Measurements from ENCODE around the gene ZSWIM3.

ZSWIM3 gene

DNA sequence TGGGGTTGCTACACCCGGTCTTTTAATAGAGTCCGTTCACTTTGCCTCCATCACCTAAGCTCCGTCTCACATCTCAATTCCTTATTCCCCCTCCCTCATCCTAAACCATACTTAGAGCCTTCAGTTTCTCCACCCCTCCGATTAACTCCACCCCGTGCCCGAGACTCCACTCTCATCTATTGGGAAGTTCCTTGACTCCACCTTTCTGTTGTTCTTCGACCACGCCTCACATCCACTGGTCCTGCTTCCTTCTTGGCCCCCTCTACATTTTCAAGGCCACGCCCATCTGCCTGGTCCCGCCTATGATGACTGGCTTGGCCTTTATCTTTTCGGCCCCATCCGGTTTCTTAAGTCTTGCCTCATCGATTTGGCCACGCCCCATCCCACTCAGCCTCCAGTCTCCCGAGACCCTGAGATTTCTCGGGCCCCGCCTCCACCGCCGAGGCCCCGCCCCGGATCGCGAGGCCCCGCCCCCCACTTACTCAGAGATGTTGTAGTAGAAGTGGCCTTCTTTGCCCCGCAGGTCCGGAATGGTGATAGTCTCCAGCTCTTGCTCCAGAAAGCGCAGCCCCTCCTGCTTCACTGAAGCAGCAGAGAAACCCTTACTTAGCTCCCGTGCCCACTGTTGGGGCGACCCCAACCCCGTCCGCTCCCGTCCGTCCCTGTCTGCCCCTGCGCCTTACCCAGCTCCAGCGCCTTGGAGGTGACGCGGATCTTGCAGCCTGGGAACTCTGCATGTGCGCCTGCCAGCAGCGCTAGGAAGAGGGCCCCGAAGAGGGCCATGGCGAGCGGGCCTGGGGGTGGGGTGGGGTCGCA, 53.5 kb downstream of the ZSWIM3 start:
- DNase-seq: peak; percentile 14 to 91 (median 72)

DNA sequence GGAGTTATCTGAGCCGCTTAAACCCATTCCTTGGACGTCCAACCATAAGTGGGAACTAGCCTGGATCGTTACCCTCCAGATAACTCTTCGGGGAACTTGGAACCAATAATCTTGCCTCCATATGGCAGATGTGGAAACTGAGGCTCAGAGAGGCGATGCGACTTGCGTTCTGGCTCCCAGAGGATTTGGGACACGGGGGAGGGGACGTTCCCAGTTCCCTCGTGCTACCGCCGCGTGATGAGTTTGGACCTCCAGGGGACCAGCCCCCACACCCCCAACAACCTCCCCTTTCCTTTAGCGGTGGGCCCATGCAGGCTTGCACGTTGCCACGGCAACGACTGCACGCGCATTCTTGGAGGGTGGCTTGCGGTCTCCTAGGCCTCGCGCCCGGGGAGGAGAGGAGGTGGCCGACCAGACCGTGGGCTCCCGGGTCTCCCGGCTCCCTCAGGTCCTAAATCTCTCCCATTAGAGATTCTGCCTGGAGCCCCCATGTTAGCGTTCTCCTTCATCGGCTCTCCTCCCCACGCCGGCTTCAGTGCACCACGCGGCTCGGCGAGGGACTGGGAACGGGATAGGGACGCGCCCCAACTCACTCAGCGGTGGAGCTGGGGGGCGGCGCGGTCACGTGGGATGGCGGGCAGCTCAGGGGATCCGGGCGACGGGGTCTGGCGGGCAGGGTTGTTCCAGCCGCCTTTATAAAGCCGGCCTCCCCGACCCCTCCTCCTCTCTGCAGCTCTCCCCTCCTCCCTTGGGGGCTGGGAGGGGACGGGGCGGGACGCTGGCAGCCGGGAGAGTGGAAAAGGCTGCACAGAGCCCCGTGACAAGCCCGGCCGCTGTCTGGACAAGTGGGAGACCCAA, 54.3 kb downstream of the ZSWIM3 start, which contains the start of gene PLTP:
TSS of gene PLTP (minus strand) at position 670 of the 858 bp plus-strand sequence. CDS start 703 bp downstream, outside the sequence.
- peak in 12 of 14 donors; percentile 23 to 83 (median 58) for DNase-seq

DNA sequence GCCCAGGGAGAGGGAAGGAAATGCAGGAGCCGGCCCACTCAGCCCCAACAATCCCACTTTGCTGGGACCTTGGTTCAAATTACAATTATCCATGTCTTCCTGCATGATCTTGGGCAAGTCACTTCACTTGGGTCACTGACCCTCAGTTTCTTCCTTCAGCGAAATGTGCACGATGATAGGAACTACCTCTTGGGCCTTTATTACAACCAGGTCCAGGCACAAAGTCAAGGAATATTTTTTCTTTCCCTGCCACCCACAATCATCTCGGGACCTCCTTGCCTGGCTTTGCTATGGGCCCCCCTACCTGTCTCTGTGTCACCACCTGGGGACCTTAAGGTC, 54.9 kb downstream of the ZSWIM3 start:
- DNase-seq: no peak

DNA sequence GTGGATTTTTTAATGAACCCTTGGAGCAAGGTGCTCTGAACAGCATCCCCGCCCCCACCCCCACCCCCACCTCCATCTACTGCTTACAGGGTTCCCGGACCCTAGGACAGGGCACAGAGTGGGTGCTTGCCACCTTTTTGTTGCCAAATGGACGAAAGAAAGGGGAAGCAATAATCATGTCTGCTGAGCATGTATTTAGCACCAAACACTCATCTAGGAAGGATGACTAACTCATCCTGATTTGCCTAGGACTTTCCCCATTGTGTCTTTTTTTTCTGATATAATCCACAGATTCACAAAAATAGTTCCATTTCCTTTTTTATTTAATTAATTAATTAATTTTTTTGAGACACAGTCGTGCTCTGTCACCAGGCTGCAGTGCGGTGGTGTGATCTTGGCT, 55.7 kb downstream of the ZSWIM3 start:
- DNase-seq: no peak

DNA sequence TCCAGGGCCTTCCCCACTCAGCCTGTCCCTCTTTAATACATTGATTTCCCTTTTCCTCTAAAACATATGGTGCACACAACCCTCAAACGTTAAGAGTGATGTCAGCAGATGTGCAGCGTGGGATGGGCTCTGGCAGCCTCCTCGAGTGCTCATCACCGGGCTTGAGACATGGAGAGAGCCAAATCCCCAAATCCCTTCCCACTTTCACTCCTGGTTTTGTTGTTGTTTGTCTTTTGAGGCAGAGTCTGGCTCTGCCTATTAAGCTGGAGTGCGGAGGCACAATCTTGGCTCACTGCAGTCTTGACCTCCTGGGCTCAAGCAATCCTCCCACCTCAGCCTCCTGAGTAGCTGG, 60.4 kb downstream of the ZSWIM3 start:
- no peak for DNase-seq

DNA sequence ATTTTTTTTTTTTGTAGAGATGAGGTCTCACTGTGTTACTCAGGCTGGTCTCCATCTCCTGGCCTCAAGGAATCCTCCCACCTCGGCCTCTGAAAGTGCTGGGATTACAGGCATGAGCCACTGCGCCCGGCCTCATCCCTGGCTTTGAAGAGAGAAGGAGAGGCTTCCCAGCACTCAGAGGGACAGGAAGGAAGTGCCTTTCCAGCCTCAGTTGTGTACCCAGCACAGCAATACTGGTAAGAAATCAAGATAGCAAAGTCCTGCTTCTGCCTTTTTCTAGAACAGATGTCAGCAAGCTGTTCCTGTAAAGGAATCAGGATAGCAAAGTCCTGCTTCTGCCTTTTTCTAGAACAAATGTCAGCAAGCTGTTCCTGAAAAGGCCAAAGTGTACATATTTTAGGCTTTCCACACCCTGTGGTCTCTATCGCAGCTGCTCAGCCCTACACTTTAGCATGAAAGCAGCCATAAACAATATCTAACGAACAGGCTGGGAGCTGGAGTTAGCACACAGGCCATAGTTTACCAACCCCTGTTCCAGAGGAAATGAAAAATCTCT, 60.8 kb downstream of the ZSWIM3 start:
- no peak for DNase-seq

DNA sequence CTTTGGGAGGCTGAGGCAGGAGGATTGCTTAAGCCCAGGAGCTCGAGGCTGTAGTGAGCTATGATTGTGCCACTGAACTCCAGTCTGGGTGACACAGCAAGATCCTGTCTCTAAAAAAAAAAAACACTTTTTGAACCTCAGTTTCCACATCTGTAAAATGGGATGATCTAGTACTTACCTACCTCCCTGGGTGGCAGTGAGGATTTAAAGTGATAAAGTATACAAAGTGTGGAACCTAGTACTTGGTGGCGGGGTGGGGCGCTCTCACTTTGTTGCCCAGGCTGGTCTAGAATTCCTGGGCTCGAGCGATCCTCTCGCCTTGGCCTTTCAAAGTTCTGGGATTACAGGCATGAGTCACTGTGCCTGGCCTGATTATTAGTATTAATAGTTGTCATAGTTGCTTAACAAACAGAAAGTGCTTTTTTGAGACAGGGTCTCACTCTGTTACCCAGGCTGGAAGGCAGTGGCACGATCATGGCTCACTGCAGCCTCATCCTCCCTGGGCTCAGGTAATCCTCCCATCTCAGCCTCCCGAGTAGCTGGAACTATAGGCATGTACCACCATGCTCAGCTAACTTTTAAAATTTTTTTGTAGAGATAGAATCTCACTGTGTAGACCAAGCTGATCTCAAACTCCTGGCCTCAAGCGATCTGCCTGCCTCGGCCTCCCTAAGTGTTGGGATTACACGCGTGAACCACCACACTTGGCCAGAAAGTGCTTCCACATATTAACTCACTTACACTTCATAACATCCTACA, 61.5 kb downstream of the ZSWIM3 start:
- DNase-seq: no peak

DNA sequence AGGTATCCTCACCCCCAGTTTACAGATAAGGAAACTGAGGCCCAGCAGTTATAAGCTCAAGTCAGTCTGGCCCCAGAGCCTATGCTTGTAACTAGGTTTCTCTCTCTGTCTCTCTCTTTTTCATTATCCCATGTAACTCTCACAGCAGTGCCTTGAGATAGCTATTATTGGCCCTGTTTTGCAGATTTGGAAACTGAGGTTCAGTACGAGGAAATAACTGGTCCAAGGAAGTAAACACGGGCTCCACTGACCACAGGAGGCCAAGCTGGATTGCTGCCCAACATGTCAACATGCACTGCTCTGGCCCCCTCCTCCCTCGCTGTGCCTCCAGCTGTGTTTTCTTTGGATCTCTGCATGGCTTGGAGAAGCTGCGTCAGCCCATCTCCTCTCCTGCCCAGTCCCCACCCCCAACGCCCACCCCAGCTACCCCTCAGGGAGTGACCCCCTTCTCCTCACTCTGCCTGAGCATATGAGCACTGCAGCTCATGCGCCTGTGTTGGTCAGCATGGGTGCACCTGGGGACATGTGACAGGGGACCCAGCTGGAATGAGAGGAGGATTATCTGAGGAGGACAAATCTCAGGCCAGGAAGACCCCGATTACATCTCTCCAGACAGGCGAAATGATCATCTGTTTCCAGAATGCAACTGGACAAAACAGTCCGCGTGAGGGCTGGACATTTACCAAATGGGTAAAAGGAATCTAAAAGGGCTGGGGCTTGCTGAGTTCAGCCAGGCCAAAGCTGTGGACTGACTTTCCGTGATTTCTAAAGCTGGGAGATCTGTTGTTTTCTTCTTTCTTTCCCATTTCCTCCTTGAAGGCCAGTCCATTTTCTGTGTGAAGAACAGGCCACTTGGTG, 62.4 kb downstream of the ZSWIM3 start:
- no peak for DNase-seq

DNA sequence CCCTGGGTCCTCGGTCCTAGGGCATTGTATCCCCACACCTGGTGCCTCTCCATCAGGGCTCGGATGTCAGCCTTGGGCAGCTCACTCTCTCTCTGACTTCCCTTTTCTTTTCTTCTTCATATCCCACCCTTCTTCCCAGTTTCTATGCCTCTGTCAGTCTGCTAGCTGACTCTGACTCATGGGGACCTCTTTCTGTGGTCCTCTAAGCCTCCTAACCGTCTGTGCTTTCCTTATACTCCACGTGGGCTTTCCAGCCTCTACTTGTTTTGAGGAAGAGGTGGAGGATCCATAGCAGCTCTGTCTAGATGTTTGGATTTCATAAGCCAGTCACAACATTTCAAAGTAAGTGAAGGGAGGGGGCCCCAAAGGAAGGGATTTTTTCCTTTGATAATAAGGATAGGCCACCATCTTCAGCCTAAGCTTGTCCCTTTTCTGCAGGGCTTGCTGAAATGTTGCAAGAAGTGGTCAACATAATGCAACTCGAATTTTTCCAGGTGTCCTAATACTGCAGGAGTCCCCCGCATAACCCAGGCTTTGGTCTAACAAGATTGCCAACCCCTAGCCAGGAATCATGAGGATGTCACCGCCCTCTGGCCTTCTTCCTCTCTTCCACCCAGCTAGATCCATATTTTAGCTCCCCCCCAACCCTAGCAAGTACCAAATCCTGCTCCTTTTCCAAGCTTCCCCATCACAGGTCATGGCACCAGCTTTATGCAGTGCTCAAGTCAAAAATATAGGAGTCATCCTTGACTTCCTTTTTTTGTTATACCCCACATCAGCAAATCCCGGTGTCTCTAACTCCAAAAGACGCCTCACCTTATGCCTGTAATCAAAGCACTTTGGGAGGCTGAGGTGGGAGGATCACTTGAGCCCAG, 63.3 kb downstream of the ZSWIM3 start:
- DNase-seq: no peak

DNA sequence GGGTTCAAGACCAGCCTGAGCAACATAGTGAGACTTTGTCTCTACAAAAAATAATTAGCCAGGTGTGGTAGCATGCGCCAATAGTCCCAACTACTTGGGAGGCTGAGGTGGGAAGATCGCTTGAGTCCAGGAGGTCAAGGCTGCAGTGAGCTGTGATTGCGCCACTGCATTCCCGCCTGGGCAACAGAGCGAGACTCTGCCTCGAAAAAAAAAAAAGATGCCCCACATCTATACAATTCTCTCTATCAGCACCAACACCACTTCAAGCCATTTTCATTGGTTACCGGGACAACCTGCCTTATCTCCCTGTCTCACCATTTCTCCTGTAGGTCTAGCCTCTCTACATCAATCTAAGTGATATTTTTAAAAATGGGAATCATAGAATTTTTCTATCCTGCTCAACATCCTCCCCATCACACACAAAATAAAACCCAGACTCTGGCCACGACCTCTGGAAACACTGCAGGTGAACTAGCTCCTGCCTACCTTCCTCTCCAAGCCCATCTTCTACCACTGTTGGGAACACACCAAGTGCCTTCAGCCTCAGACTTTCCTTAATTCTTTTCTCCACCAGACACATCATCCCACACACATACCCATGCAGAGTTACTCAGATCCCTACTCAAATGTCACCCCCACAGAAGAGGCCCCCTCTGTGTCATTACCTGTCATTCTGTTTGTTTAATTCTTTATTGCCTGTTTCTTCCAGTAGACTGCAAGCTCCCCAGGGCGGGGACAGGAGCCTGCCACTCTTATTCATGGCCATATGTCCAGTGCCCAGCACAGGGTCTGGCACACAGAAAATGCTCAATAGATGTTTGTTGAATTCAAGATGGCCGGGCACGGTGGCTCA, 64.1 kb downstream of the ZSWIM3 start:
- DNase-seq: no peak

DNA sequence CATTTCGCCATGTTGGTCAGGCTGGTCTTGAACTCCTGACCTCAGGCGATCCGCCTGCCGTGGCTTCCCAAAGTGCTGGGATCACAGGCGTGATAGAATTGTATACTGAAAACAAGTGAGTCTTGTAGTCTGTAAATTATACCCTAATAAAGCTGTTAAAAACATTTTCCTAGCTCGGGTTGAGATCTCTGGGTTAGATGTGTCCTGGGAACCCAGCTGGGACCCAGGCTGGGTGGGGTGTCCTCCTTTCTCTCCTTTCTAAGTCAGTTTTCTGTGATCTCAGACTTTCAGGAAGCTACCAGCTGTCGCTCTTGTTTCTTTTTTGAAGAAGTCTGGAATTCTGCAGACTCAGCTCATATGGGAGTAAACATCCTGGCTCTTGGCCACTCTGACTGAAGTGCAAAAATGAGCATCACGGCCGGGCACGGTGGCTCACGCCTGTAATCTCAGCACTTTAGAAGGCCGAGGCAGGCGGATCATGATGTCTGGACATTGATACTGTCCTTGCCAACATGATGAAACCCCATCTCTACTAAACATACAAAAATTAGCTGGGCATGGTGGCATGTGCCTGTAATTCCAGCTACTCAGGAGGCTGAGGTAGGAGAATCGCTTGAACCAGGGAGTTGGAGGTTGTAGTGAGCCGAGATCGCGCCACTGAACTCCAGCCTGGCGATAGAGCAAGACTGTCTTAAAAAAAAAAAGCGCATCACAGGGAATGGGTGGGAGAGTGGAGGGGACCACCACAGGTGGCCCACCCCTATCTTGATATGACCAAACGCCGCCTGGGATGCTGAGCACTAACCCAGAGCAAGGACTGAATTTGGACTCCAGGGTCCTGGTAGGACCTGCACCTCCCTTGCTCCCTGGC, 67.2 kb downstream of the ZSWIM3 start:
- peak in 4 of 14 donors; percentile 11 to 17 (median 13) for DNase-seq

DNA sequence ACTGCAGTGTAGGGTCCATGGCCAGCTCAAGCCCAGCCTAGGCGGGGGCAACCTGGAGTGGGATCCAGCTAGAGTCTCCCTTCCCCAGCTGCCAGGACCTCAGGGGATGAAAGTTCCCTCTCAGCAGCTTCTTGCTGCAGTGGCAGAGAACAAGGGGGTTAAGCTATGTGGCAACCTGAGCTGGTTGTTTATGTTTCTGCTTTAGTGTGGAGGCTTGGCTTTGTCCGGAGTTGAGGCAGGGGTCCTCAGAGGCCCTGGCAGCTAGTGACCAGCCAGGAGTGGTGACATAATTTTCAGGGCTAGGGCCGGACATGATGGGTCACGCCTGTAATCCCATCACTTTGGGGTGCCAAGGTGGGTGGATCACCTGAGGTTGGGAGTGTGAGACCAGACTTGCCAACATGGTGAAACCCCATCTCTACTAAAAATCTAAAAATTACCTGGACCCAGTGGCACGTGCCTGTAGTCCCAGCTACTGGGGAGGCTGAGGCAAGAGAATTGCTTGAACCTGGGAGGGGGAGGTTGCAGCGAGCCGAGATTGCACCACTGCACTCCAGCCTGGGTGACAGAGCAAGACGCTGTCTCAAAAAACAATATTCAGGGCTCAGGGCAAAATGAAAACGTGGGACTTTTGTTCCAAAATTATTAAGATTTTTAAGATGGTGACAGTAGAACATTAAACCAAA, 68.5 kb downstream of the ZSWIM3 start:
- no peak for DNase-seq

DNA sequence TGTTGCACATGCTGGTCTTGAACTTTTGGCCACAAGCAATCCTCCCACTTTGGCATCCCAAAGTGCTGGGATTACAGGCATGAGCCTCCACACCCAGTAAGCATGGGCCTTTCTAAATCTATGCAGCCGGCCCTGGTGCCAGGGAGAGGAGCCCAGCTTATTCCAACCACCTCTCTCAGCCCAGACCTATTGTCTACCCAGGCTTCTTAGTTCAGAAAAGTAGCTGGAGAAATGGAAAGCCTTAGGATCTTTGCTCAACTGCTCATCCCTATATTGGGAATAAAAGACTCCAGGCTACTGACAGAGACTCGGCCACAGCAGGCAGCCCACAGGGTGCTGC, 69.3 kb downstream of the ZSWIM3 start:
- DNase-seq: no peak

DNA sequence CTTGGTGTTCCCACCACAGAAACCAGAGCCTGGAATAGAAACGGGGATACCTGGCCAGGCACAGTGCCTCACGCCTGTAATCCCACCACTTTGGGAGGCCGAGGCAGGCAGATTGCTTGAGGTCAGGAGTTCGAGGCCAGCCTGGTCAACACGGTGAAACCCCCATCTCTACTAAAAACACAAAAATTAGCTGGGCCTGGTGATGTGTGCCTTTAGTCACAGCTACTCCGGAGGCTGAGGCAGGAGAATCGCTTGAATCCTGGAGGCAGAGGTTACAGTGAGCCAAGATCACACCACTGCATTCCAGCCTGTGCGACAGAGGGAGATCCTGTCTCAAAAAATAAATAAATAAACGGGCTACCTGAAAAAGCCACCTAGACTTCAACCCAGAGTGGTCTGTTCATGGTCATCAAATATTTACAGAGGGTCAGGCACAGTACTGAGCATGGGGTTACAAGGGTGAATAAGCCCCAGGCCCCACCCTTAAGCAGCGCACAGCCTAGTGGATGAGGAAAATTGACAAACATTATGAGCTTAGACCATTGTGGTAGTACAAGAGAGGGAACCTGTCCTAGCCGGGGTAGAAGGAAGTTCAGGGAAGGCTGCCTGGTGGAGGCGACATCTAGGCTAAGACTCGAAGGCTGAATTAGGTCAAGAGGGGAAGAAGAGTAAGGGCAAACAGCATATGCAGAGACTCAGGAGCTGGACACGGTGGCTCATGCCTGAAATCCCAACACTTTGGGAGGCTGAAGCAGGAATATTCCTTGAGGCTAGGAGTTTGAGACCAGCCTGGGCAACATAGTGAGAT, 69.9 kb downstream of the ZSWIM3 start:
- DNase-seq: no peak
